Measurements from ENCODE around the gene C4orf51. TPM values are rescaled to one million over a fixed set of nuclear protein-coding genes. Genes with fewer than 3 reads are reported as not detected.

The C4orf51 gene
- total and polyA plus RNA-seq, 8 donors, result not detected

- intact Hi-C loops (cut with DNase I; ENCODE audit: low total_unique reads), result no loop called here
- H3K9me3 ChIP-seq, result no peaks in the 10 kb centered on the region
- TF ChIP-seq CTCF (IDR thresholded peaks at IDR 0.05) (no peak), POLR2AphosphoS5 (IDR thresholded peaks at IDR 0.05) (no peak), POLR2A (IDR thresholded peaks at IDR 0.05) (no peak)
- no peak overlapping the region for H3K27ac ChIP-seq
- no peak overlapping the region for H3K4me3 ChIP-seq
- WGBS, 5 donors, result 89 to 95% (median 91%) methylated on average over 4 of the region's 4 CpGs
- H3K4me1 ChIP-seq, result peaks cover 0 to 4% (median 0%) of the 10 kb centered on the region in 4 donors
- no peak for DNase-seq
- H3K36me3 ChIP-seq, result peaks cover 18 to 58% (median 38%) of the 10 kb centered on the region in 4 donors
- no peaks in the 10 kb centered on the region for H3K27me3 ChIP-seq
These were observed 90.2 kb downstream of the C4orf51 start for GRCh38 chr4:145770124-145770523.

GRCh38 chr4:145772347-145772746, 92.4 kb downstream of the C4orf51 start:
- H3K9me3 ChIP-seq, result no peaks in the 10 kb centered on the region
- WGBS, 5 donors, result 81 to 91% (median 89%) methylated on average over 2 of the region's 2 CpGs
- peaks cover 0 to 4% (median 0%) of the 10 kb centered on the region in 4 donors for H3K4me1 ChIP-seq
- H3K27me3 ChIP-seq, result no peaks in the 10 kb centered on the region
- TF ChIP-seq POLR2A (IDR thresholded peaks at IDR 0.05) (no peak), CTCF (IDR thresholded peaks at IDR 0.05) (no peak), EP300 (IDR thresholded peaks at IDR 0.05) (no peak), POLR2AphosphoS5 (IDR thresholded peaks at IDR 0.05) (no peak)
- H3K27ac ChIP-seq, result peak overlapping the region in 1 of 5 donors; percentile 40
- peaks cover 11 to 65% (median 38%) of the 10 kb centered on the region in 4 donors for H3K36me3 ChIP-seq
- intact Hi-C loops (cut with DNase I; ENCODE audit: low total_unique reads), result no loop called here
- DNase-seq, result no peak
- no peak overlapping the region for H3K4me3 ChIP-seq

DNA sequence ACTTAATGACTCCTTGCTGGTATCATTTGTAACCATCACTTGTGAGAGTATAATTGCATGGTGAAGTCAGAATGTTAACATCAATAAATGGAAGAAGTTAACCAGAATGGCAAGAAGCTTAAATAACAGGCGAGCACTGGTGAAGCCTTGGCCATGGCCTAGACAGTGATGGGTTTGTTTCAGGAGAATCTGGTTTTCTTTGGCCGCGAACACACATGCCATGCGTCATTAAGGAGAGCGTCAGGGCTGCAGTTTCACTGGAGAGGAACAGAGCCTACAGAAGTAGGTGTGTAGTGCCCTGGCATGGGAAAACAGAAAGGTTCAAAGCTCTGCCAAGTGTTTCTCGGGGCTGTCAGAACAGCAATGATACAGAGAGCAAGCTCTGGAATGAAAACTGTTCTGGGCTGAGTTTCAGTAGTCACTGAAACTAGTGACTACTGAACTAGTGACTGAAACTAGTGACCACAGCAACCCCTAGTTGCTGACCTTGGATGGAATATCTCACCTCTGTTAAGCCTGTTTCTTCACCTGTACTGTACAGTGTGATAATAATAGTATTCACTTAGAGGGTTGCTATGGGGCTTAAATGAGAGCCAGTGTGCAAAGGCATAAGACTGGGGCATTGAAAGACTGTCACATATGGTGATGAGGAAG, 93.8 kb downstream of the C4orf51 start:
- H3K4me1 ChIP-seq, result peaks cover 0 to 4% (median 0%) of the 10 kb centered on the region in 4 donors
- peak in 1 of 2 donors; percentile 34 for DNase-seq
- no peak overlapping the region for H3K4me3 ChIP-seq
- intact Hi-C loops (cut with DNase I; ENCODE audit: low total_unique reads), result no loop called here
- TF ChIP-seq CTCF (IDR thresholded peaks at IDR 0.05), result no peak
- TF ChIP-seq EP300 (IDR thresholded peaks at IDR 0.05), result peak; percentile 34
- no peak for TF ChIP-seq POLR2A (IDR thresholded peaks at IDR 0.05)
- TF ChIP-seq POLR2AphosphoS5 (IDR thresholded peaks at IDR 0.05), result peak in 2 of 3 donors; percentile 31 to 71
- H3K27ac ChIP-seq, result peak overlapping the region in 2 of 5 donors; percentile 4 to 40
- peaks cover 11 to 74% (median 34%) of the 10 kb centered on the region in 4 donors for H3K36me3 ChIP-seq
- no peaks in the 10 kb centered on the region for H3K27me3 ChIP-seq
- no peaks in the 10 kb centered on the region for H3K9me3 ChIP-seq
- WGBS, 5 donors, result 80 to 95% (median 93%) methylated on average over 6 of the region's 6 CpGs

GRCh38 chr4:145774473-145774872, 94.5 kb downstream of the C4orf51 start:
- 94 to 99% (median 98%) methylated on average over 6 of the region's 6 CpGs for WGBS, 5 donors
- intact Hi-C loops (cut with DNase I; ENCODE audit: low total_unique reads), result no loop called here
- DNase-seq, result no peak
- H3K27me3 ChIP-seq, result no peaks in the 10 kb centered on the region
- peak overlapping the region in 1 of 5 donors; percentile 40 for H3K27ac ChIP-seq
- H3K4me3 ChIP-seq, result no peak overlapping the region
- no peak for TF ChIP-seq CTCF (IDR thresholded peaks at IDR 0.05)
- no peak for TF ChIP-seq EP300 (IDR thresholded peaks at IDR 0.05)
- no peak for TF ChIP-seq POLR2A (IDR thresholded peaks at IDR 0.05)
- no peak for TF ChIP-seq POLR2AphosphoS5 (IDR thresholded peaks at IDR 0.05)
- H3K4me1 ChIP-seq, result peaks cover 0 to 1% (median 0%) of the 10 kb centered on the region in 4 donors
- H3K36me3 ChIP-seq, result peaks cover 11 to 81% (median 38%) of the 10 kb centered on the region in 4 donors
- no peaks in the 10 kb centered on the region for H3K9me3 ChIP-seq
